GM10248 (cell line): Measurements from ENCODE around the gene GPR153.
"Not testable (repeated sequence)": the region's sequence is repeated elsewhere in the genome, so short reads cannot be mapped to it uniquely, and the experiment has no call there.

ENCODE experiments used
- CTCF ChIA-PET: fragments of 300-600 bp; sonication (Branson Sonifier 250); formaldehyde crosslinking; extraction: SDS; loops from one replicate; lab custom pipeline; 2021; ENCODE audit warnings: antibody characterized with exemption; lab: Yijun Ruan, JAX
- POLR2A ChIA-PET: fragments of 350-650 bp; sonication (Branson Sonifier 250); formaldehyde crosslinking; extraction: SDS; loops from one replicate; lab custom pipeline; 2020; ENCODE audit warnings: antibody characterized with exemption; lab: Yijun Ruan, JAX
- DNase-seq: peaks from one replicate; pipeline ENCODE4 v3.0.0; 2012; ENCODE audit errors: extremely low spot score
- TF ChIP-seq, protein P1 (sequence below): IDR thresholded peaks from 2 replicates; pipeline ENCODE4 v1.5.1; 2012; ENCODE audit warnings: mild to moderate bottlenecking, low read depth; ENCODE audit errors: extremely low read depth, missing control alignments, control extremely low read depth

The GPR153 gene

DNA sequence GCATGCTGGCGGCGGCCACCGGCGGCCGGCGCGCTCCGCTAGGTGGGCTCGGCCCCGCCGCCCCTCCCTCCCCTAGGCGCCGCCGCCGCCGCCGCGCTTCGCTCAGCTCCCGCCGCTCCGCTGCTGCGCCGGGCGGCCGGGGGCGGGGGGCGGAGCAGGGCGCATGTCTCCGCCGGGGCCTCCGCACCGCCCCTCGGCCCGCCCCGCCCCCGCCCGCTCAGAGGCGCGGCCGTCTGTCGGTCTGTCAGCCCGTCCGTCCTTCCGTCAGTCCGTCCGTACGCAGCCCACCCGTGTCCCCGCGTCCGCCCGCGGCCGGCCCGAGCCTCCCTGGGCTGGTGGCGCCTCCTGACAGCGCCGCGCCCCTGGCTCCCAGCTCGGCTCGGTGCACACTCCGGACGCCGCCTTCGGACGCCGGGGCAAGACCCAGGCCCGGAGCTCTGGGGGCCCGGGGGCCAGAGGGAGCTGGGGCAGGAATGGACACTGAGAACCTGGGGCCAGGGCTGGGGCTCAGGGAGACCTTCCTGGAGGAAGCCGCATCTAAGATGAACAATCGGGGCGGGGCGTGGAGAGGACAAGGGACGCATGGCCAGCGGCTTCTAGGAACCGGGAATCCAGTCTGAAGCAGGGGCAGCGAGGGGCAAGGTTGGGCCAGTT, at the start of gene GPR153:
GPR153 (minus strand) TSS at position 138 of the 654 bp plus-strand sequence. CDS start 6,193 bp downstream, outside the sequence.
- ChIA-PET POLR2A (no interaction called here), CTCF (interaction anchor here (1.5 to 9.2 kb wide), 2 partner anchors 14 to 84 kb away, joined by 3 to 64 read pairs; no protein-coding TSS in a partner anchor)
- TF ChIP-seq, protein P1, sequence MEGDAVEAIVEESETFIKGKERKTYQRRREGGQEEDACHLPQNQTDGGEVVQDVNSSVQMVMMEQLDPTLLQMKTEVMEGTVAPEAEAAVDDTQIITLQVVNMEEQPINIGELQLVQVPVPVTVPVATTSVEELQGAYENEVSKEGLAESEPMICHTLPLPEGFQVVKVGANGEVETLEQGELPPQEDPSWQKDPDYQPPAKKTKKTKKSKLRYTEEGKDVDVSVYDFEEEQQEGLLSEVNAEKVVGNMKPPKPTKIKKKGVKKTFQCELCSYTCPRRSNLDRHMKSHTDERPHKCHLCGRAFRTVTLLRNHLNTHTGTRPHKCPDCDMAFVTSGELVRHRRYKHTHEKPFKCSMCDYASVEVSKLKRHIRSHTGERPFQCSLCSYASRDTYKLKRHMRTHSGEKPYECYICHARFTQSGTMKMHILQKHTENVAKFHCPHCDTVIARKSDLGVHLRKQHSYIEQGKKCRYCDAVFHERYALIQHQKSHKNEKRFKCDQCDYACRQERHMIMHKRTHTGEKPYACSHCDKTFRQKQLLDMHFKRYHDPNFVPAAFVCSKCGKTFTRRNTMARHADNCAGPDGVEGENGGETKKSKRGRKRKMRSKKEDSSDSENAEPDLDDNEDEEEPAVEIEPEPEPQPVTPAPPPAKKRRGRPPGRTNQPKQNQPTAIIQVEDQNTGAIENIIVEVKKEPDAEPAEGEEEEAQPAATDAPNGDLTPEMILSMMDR: no peak
- DNase-seq: peak; percentile 82

DNA sequence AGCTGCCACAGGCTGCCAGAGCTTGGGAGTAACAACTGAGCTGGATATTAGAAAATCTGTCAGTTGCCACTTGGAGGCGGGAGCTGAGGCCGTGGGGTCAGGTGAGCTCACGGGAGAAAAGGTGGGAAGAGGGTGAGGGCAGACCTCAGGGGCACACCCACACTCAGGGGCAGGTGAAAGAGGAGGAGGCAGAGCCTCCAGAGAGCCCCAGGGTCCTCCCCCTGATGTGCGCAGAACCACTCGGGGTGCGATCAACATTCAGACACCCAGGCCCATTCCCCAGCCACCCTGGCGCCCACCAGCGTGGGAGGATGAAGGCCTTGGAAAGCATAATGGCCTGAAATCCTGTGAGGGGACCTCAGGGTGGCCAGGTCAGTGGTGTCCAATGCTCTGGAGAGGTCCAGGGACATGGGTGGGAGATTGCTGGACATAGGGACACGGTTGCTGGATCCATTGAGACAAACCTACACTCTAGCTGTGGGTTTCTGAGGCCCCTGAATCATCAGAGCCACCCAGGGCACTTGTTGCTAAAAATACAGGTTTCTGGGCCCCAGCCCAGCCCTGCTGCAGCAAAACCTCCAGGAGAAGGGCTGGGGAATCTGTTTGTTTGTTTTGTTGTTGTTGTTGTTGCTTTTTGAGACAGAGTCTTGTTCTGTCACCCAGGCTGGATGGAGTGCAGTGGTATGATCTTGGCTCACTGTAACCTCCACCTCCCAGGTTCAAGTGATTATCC, 49.4 kb upstream of the GPR153 start:
- DNase-seq: no peak
- TF ChIP-seq, protein P1: no peak
- ChIA-PET POLR2A (no interaction called here), CTCF (interaction anchor here (0.8 to 1.3 kb wide), 2 partner anchors 9 to 63 kb away, joined by 4 read pairs; no protein-coding TSS in a partner anchor)

DNA sequence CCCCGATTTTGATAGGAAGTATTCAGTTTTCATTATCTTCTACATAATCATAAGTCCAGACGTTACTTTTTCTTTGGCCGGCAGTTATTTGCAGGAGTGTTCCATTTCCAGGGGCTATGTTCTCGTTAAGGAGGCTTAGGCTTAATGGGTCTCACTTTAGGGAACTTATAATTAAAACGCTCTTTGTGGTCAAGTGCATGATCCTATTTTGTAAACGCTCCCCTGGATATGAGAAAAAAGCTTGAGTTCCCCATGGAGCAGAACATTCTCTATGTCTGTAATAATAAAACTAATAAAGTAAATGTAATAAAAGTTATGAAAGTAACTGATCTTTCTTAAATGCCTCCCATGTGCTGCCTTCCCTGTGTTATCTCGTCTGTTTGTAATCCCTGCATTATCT, 48.7 kb upstream of the GPR153 start:
- TF ChIP-seq, protein P1: no peak
- DNase-seq: no peak
- CTCF ChIA-PET: interaction anchor here (0.8 to 1.1 kb wide), 2 partner anchors 8 to 53 kb away, joined by 3 to 4 read pairs; no protein-coding TSS in a partner anchor
- POLR2A ChIA-PET: no interaction called here

DNA sequence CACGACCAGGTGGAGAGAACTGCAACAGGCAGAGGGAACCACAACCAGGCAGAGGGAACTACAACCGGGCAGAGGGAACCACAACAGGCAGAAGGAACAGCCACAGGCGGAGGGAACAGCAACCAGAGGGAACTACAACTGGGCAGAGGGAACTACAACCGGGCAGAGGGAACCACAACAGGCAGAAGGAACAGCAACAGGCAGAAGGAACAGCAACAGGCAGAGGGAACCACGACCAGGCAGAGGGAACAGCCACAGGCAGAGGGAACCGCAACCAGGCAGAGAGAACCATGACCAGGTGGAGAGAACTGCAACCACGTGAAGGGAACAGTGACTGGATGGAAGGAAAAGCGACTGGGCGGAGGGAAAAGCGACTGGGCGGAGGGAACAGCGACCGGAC, 47.6 kb upstream of the GPR153 start:
- TF ChIP-seq, protein P1: no peak
- DNase-seq: no peak
- CTCF ChIA-PET: interaction anchor here (1.1 kb wide), 1 partner anchor 54 kb away, joined by 3 read pairs; no protein-coding TSS in a partner anchor
- POLR2A ChIA-PET: no interaction called here

DNA sequence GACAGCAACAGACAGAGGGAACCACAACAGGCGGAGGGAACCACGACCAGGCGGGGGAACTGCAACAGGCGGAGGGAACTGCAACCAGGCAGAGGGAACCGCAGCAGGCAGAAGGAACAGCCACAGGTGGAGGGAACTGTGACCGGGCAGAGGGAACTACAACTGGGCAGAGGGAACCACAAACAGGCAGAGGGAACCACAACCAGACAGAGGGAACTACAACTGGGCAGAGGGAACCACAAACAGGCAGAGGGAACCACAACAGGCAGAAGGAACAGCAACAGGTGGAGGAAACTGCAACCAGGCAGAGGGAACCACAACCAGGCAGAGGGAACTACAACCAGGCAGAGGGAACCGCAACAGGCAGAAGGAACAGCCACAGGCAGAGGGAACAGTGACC, 46.8 kb upstream of the GPR153 start:
- DNase-seq, CTCF ChIA-PET, POLR2A ChIA-PET: not testable (repeated sequence)

DNA sequence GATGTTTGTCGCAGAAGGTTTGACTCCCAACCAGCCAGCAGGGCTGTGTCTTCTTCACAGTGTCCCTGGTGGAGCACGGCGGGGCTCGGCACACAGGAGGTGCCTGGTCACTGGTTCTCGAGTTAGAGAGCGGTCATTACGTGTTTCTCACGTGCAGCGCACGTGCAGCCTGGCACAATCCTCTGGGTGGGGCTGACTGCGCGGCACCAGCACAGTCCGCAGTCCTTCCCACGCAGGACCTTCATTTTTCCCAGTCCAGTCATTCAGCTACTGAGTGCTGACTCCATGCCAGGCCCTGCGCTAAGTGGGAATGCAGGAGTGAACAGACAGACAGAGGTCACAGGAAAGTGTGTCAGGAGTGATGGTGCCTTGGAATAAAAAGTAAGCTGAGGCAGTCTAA, 46.2 kb upstream of the GPR153 start:
- DNase-seq: no peak
- ChIA-PET CTCF (interaction anchor here (1.3 kb wide), 1 partner anchor 61 kb away, joined by 3 read pairs; no protein-coding TSS in a partner anchor), POLR2A (no interaction called here)
- TF ChIP-seq, protein P1: no peak
